Fibroblast of skin of left quadriceps (primary cell): ENCODE measurements around the gene TDG.
"Not testable (repeated sequence)": the region's sequence is repeated elsewhere in the genome, so short reads cannot be mapped to it uniquely, and the experiment has no call there.

Experiments used
- DNase-seq, 2 experiments: peaks; one replicate each; pipeline ENCODE4 v3.0.0-alpha.2; 2013; ENCODE audit warnings: low read depth in 2 of 2

The TDG gene

GRCh38 chr12:103960616-103961227, 5.0 kb upstream of the TDG start:
- DNase-seq: no peak

GRCh38 chr12:103962493-103962892, 3.2 kb upstream of the TDG start:
- DNase-seq: no peak

GRCh38 chr12:103964805-103965204, 867 bp upstream of the TDG start:
- DNase-seq: no peak

- no peak for DNase-seq
Measured at GRCh38 chr12:103965255-103965589, 450 bp upstream of the TDG start.

- no peak for DNase-seq
Measured at GRCh38 chr12:103966736-103967135, 1.1 kb downstream of the TDG start.

GRCh38 chr12:103969391-103969790, 3.7 kb downstream of the TDG start:
- DNase-seq: peak; percentile 28 to 30

- DNase-seq: no peak
Measured at GRCh38 chr12:103973909-103974308, 8.2 kb downstream of the TDG start.

GRCh38 chr12:103975368-103975767, 9.7 kb downstream of the TDG start:
- DNase-seq: no peak

GRCh38 chr12:103978384-103978982, 12.8 kb downstream of the TDG start:
- no peak for DNase-seq

- no peak for DNase-seq
Measured at GRCh38 chr12:103986829-103987228, 21.2 kb downstream of the TDG start.

GRCh38 chr12:103994235-103994634, 28.6 kb downstream of the TDG start:
- DNase-seq: no peak

GRCh38 chr12:103996595-103996994, 30.9 kb downstream of the TDG start:
- no peak for DNase-seq

GRCh38 chr12:103997286-103997900, 31.7 kb downstream of the TDG start:
- no peak for DNase-seq

GRCh38 chr12:103998976-103999375, 33.3 kb downstream of the TDG start:
- DNase-seq: no peak

- no peak for DNase-seq
Measured at GRCh38 chr12:104000807-104001434, 35.2 kb downstream of the TDG start.

- DNase-seq: no peak
Measured at GRCh38 chr12:104002686-104003085, 37.0 kb downstream of the TDG start.

GRCh38 chr12:104003596-104003995, 37.9 kb downstream of the TDG start:
- no peak for DNase-seq

GRCh38 chr12:104006929-104007328, 41.3 kb downstream of the TDG start:
- peak; percentile 70 to 71 for DNase-seq

GRCh38 chr12:104010121-104010520, 44.4 kb downstream of the TDG start:
- DNase-seq: no peak

GRCh38 chr12:104010606-104011169, 45.0 kb downstream of the TDG start:
- no peak for DNase-seq

- DNase-seq: peak; percentile 64 to 65
Measured at GRCh38 chr12:104011253-104011652, 45.6 kb downstream of the TDG start.

GRCh38 chr12:104012331-104012730, 46.7 kb downstream of the TDG start:
- no peak for DNase-seq

GRCh38 chr12:104021862-104022261, 56.2 kb downstream of the TDG start:
- DNase-seq: not testable (repeated sequence)
